SK-N-SH treated with all-trans-retinoic acid at 6 μM for 48 hours (cell line): Measurements from ENCODE around the gene MGAT5B.

Source experiments
- ATAC-seq: fragments of 200-7000 bp; cut with Tn5 transposase; 3 replicates; pipeline ENCODE4 v1.9.1; 2020; ENCODE audit warnings: mild to moderate bottlenecking, moderate library complexity
- ARNTL ChIP-seq: fragments of 450-650 bp; formaldehyde crosslinking; IDR thresholded peaks from 2 replicates; pipeline ENCODE4 v1.5.0; 2020; ENCODE audit warnings: low read depth, mild to moderate bottlenecking, moderate library complexity, borderline replicate concordance
- BACH2 ChIP-seq: fragments of 250-450 bp; sonication (Bioruptor Pico); IDR thresholded peaks from 2 replicates; pipeline ENCODE4 v1.9.0; 2021; ENCODE audit warnings: mild to moderate bottlenecking, borderline replicate concordance
- CREB5 ChIP-seq: fragments of 250-450 bp; sonication (Bioruptor Pico); IDR thresholded peaks from 2 replicates; pipeline ENCODE4 v1.5.1; 2020; ENCODE audit warnings: low read depth, mild to moderate bottlenecking, moderate library complexity
- CSDC2 ChIP-seq: fragments of 250-450 bp; sonication (Bioruptor Pico); IDR thresholded peaks from 2 replicates; pipeline ENCODE4 v1.5.0; 2020; ENCODE audit warnings: mild to moderate bottlenecking, moderate library complexity
- CSRNP3 ChIP-seq: fragments of 250-450 bp; sonication (Bioruptor Pico); IDR thresholded peaks from 2 replicates; pipeline ENCODE4 v1.5.1; 2021; ENCODE audit warnings: mild to moderate bottlenecking, moderate library complexity
- ESRRG ChIP-seq: fragments of 250-450 bp; sonication (Bioruptor Pico); IDR thresholded peaks from 2 replicates; pipeline ENCODE4 v1.6.1; 2021; ENCODE audit warnings: mild to moderate bottlenecking
- GLIS3 ChIP-seq: fragments of 250-450 bp; sonication (Bioruptor Pico); IDR thresholded peaks from 2 replicates; pipeline ENCODE4 v1.5.0; 2020; ENCODE audit warnings: mild to moderate bottlenecking, moderate library complexity
- ISL1 ChIP-seq: fragments of 250-450 bp; sonication (Bioruptor Pico); IDR thresholded peaks from 2 replicates; pipeline ENCODE4 v2.1.2; 2022; ENCODE audit warnings: mild to moderate bottlenecking, moderate library complexity
- OSR1 ChIP-seq: fragments of 250-450 bp; sonication (Bioruptor Pico); IDR thresholded peaks from 2 replicates; pipeline ENCODE4 v1.8.0; 2022; ENCODE audit warnings: moderate library complexity, mild to moderate bottlenecking, inconsistent platforms
- PATZ1 ChIP-seq: fragments of 250-450 bp; sonication (Bioruptor Pico); IDR thresholded peaks from 2 replicates; pipeline ENCODE4 v1.8.0; 2020; ENCODE audit warnings: mild to moderate bottlenecking, moderate library complexity, borderline replicate concordance
- POU6F1 ChIP-seq: fragments of 250-450 bp; sonication (Bioruptor Pico); IDR thresholded peaks from 2 replicates; pipeline ENCODE4 v1.8.0; 2021; ENCODE audit warnings: low read depth, mild to moderate bottlenecking, moderate library complexity, borderline replicate concordance
- PPARA ChIP-seq: fragments of 250-450 bp; sonication (Bioruptor Pico); IDR thresholded peaks from 2 replicates; pipeline ENCODE4 v1.5.0; 2020; ENCODE audit warnings: mild to moderate bottlenecking, borderline replicate concordance
- RARB ChIP-seq: fragments of 250-450 bp; sonication (Bioruptor Pico); IDR thresholded peaks from 2 replicates; pipeline ENCODE4 v1.8.0; 2021; ENCODE audit warnings: mild to moderate bottlenecking, moderate library complexity
- SNAI2 ChIP-seq: fragments of 250-450 bp; sonication (Bioruptor Pico); IDR thresholded peaks from 2 replicates; pipeline ENCODE4 v1.5.0; 2020; ENCODE audit warnings: mild to moderate bottlenecking, moderate library complexity
- TOX ChIP-seq: fragments of 250-450 bp; sonication (Bioruptor Pico); IDR thresholded peaks from 2 replicates; pipeline ENCODE4 v1.8.0; 2021; ENCODE audit warnings: mild to moderate bottlenecking, moderate library complexity, borderline replicate concordance
- TSHZ2 ChIP-seq: fragments of 250-450 bp; sonication (Bioruptor Pico); IDR thresholded peaks from 2 replicates; pipeline ENCODE4 v1.5.0; 2020; ENCODE audit warnings: mild to moderate bottlenecking, moderate library complexity
- ZC3H10 ChIP-seq: fragments of 250-450 bp; sonication (Bioruptor Pico); IDR thresholded peaks from 2 replicates; pipeline ENCODE4 v1.5.1; 2021; ENCODE audit warnings: mild to moderate bottlenecking, moderate library complexity
- ZFP3 ChIP-seq: fragments of 250-450 bp; sonication (Bioruptor Pico); IDR thresholded peaks from 2 replicates; pipeline ENCODE4 v1.5.0; 2020; ENCODE audit warnings: mild to moderate bottlenecking, moderate library complexity
- ZFP30 ChIP-seq: fragments of 450-650 bp; formaldehyde crosslinking; IDR thresholded peaks from 2 replicates; pipeline ENCODE4 v1.5.0; 2022; ENCODE audit warnings: mild to moderate bottlenecking, moderate library complexity
- ZNF565 ChIP-seq: fragments of 450-650 bp; formaldehyde crosslinking; conservative IDR thresholded peaks from 2 replicates; pipeline ENCODE4 v1.5.0; 2020; ENCODE audit warnings: low read depth, mild to moderate bottlenecking, moderate library complexity
- ZNF70 ChIP-seq: fragments of 450-650 bp; formaldehyde crosslinking; IDR thresholded peaks from 2 replicates; pipeline ENCODE4 v1.5.0; 2020; ENCODE audit warnings: mild to moderate bottlenecking, moderate library complexity
- ZNF8 ChIP-seq: fragments of 450-650 bp; formaldehyde crosslinking; IDR thresholded peaks from 2 replicates; pipeline ENCODE4 v1.5.0; 2020; ENCODE audit warnings: mild to moderate bottlenecking, moderate library complexity

The MGAT5B gene

GRCh38 chr17:76932402-76933333, 64.5 kb downstream of the MGAT5B start:
- no peak for ATAC-seq
- TF ChIP-seq ARNTL (CRISPR knock-in tag) (no peak), ISL1 (CRISPR knock-in tag) (no peak), RARB (CRISPR knock-in tag) (no peak), OSR1 (no peak), ZNF70 (CRISPR knock-in tag) (no peak), CSDC2 (CRISPR knock-in tag) (no peak), ZC3H10 (CRISPR knock-in tag) (no peak)

- no peak for TF ChIP-seq POU6F1
- TF ChIP-seq ZC3H10 (CRISPR knock-in tag): no peak
- TF ChIP-seq ZNF8: no peak
- TF ChIP-seq ARNTL (CRISPR knock-in tag): no peak
- TF ChIP-seq ZFP30 (CRISPR knock-in tag): no peak
- TF ChIP-seq BACH2: no peak
- no peak for TF ChIP-seq ZNF70 (CRISPR knock-in tag)
- TF ChIP-seq CREB5 (CRISPR knock-in tag): no peak
- TF ChIP-seq ZNF565 (CRISPR knock-in tag): no peak
- no peak for TF ChIP-seq ZFP3 (CRISPR knock-in tag)
- TF ChIP-seq RARB (CRISPR knock-in tag): no peak
- TF ChIP-seq ESRRG (CRISPR knock-in tag): no peak
- no peak for TF ChIP-seq PPARA (CRISPR knock-in tag)
- no peak for TF ChIP-seq CSRNP3
- TF ChIP-seq SNAI2 (CRISPR knock-in tag): no peak
- TF ChIP-seq OSR1: no peak
- TF ChIP-seq CSDC2 (CRISPR knock-in tag): no peak
- TF ChIP-seq GLIS3 (CRISPR knock-in tag): no peak
- no peak for TF ChIP-seq PATZ1 (CRISPR knock-in tag)
- no peak for TF ChIP-seq TOX
- peak; percentile 52 for ATAC-seq
Measured at GRCh38 chr17:76934561-76935320, 66.5 kb downstream of the MGAT5B start.

- peak; percentile 53 for ATAC-seq
- TF ChIP-seq PATZ1 (CRISPR knock-in tag): no peak
- TF ChIP-seq ZC3H10 (CRISPR knock-in tag): no peak
- TF ChIP-seq SNAI2 (CRISPR knock-in tag): no peak
- TF ChIP-seq ZNF70 (CRISPR knock-in tag): no peak
- TF ChIP-seq CSDC2 (CRISPR knock-in tag): no peak
- TF ChIP-seq PPARA (CRISPR knock-in tag): no peak
- no peak for TF ChIP-seq OSR1
- TF ChIP-seq CREB5 (CRISPR knock-in tag): no peak
- TF ChIP-seq ARNTL (CRISPR knock-in tag): no peak
- TF ChIP-seq ZFP3 (CRISPR knock-in tag): no peak
- no peak for TF ChIP-seq ESRRG (CRISPR knock-in tag)
- TF ChIP-seq TSHZ2 (CRISPR knock-in tag): no peak
- TF ChIP-seq BACH2: no peak
Measured at GRCh38 chr17:76935331-76935730, 67.1 kb downstream of the MGAT5B start.
